Left renal cortex interstitium (tissue), 4 donors: ENCODE data around the gene TBC1D10B. TPM values are rescaled to one million over a fixed set of nuclear protein-coding genes. Genes with fewer than 3 reads are reported as not detected.

Source experiments
- DNase-seq, 4 donors: peaks; one replicate each; pipeline ENCODE4 v3.0.0-alpha.2; 2013; ENCODE audit warnings: low read depth in 4 of 4, low spot score in 2 of 4, missing footprints in 1 of 4
- polyA plus RNA-seq, 4 donors: library from polyadenylated mRNA; unstranded; fragments of 120-200 nt; gene quantifications; one replicate each; pipeline ENCODE4 v1.2.1, GENCODE V29; 2013; ENCODE audit not compliant: insufficient read length in 4 of 4

Gene TBC1D10B
- polyA plus RNA-seq = 10 to 100 TPM; 28.5 to 46.7 (median 39.8) TPM

GRCh38 chr16:30370456-30371247 lies at the start of gene TBC1D10B:
TSS of gene TBC1D10B (minus strand) at chr16:30370494. CDS start at chr16:30370183, 311 bp downstream.
- peak; percentile 99 to 100 (median 100) for DNase-seq

- DNase-seq = no peak
Measured at GRCh38 chr16:30418350-30419181, 48.3 kb upstream of the TBC1D10B start.

GRCh38 chr16:30417529-30418349 lies 47.4 kb upstream of the TBC1D10B start:
- DNase-seq = peak in 2 of 4 donors; percentile 83 to 86

- no peak for DNase-seq
Measured at GRCh38 chr16:30416624-30417528, 46.6 kb upstream of the TBC1D10B start.

- no peak for DNase-seq
Measured at GRCh38 chr16:30416047-30416603, 45.8 kb upstream of the TBC1D10B start.

- DNase-seq = no peak
Measured at GRCh38 chr16:30414159-30414558, 43.9 kb upstream of the TBC1D10B start.

GRCh38 chr16:30413112-30413806 lies 43.0 kb upstream of the TBC1D10B start:
- DNase-seq = no peak

GRCh38 chr16:30409125-30410060 lies 39.1 kb upstream of the TBC1D10B start:
- DNase-seq = peak in 1 of 4 donors; percentile 89

- no peak for DNase-seq
Measured at GRCh38 chr16:30407804-30408534, 37.7 kb upstream of the TBC1D10B start.

- peak in 2 of 4 donors; percentile 84 to 87 for DNase-seq
Measured at GRCh38 chr16:30407102-30407803, 37.0 kb upstream of the TBC1D10B start, which contains the start of gene ZNF771. TSS of gene ZNF771 (plus strand) at chr16:30407606. CDS start at chr16:30408054, 448 bp downstream.

- no peak for DNase-seq
Measured at GRCh38 chr16:30406795-30407101, 36.5 kb upstream of the TBC1D10B start.

- DNase-seq = no peak
Measured at GRCh38 chr16:30401768-30402425, 31.6 kb upstream of the TBC1D10B start.

- DNase-seq = no peak
Measured at GRCh38 chr16:30399435-30400186, 29.3 kb upstream of the TBC1D10B start.

GRCh38 chr16:30398661-30399434 lies 28.6 kb upstream of the TBC1D10B start:
- no peak for DNase-seq
